ENCODE measurements around the gene ZNF287. TPM values are rescaled to one million over a fixed set of nuclear protein-coding genes. Genes with fewer than 3 reads are reported as not detected.

Gene ZNF287
- total and polyA plus RNA-seq, 2 of the 8 experiments (the other 6 are each of a cell fraction or from before 2014, with no cell fraction given) = 1.7 to 5.6 TPM

GRCh38 chr17:16599537-16599936, 30.5 kb upstream of the ZNF287 start:
- no peak overlapping the region for H2BK12ac ChIP-seq (ENCODE audit: low read depth, low read length)
- no peak overlapping the region for H2BK5ac ChIP-seq (ENCODE audit: low read depth, low read length)
- H3K14ac ChIP-seq (ENCODE audit: insufficient read length) = no peak overlapping the region
- no peaks in the 10 kb centered on the region for H3K79me1 ChIP-seq (ENCODE audit: low read depth, low read length)
- no peak overlapping the region for H3K27ac ChIP-seq (ENCODE audit: low read depth, low read length)
- WGBS, 2 experiments (ENCODE audit: extremely low coverage in 1 of 2, insufficient coverage in 1 of 2, insufficient read length in 1 of 2, insufficient replicate concordance in 2 of 2, low coverage in 1 of 2, low lambda C conversion rate in 2 of 2, missing lambda C conversion rate in 1 of 2) = 92% methylated on average over 5 of the region's 5 CpGs; no CpG with 5 or more reads in 1 of the 2 experiments
- no peak overlapping the region for H3K4me3 ChIP-seq (ENCODE audit: extremely low read depth in 1 of 4, insufficient read depth in 2 of 4, low read depth in 3 of 4, low read length in 4 of 4)
- H3K27me3 ChIP-seq (replicated peaks in 1 of 4; ENCODE audit: control insufficient read depth in 3 of 4, extremely low read depth in 1 of 4, insufficient read depth in 3 of 4, low read length in 3 of 4) = no peaks in the 10 kb centered on the region
- H4K20me1 ChIP-seq (replicated peaks in 1 of 2; ENCODE audit: control insufficient read depth in 1 of 2, insufficient read depth in 2 of 2, low read length in 2 of 2) = no peaks in the 10 kb centered on the region
- no peaks in the 10 kb centered on the region for H3K4me1 ChIP-seq (replicated peaks in 1 of 4; ENCODE audit: control insufficient read depth in 3 of 4, insufficient read depth in 4 of 4, low read length in 3 of 4)
- no peak overlapping the region for H3K4ac ChIP-seq (replicated peaks; ENCODE audit: insufficient read length, low read depth, low read length)
- no peak overlapping the region for H3K4me2 ChIP-seq (ENCODE audit: insufficient read depth in 1 of 2, low read depth in 2 of 2, low read length in 2 of 2)
- no peak overlapping the region for H2BK20ac ChIP-seq (ENCODE audit: low read length)
- no peaks in the 10 kb centered on the region for H3K23me2 ChIP-seq (ENCODE audit: low read depth, low read length)
- no peak overlapping the region for H4K8ac ChIP-seq (ENCODE audit: extremely low read depth, insufficient read depth, low read length)
- no peak overlapping the region for H2AFZ ChIP-seq (ENCODE audit: low read length)
- ChIA-PET CTCF (ENCODE audit: partially characterized antibody) (no interaction called here), POLR2A (ENCODE audit: partially characterized antibody) (no interaction called here)
- H3K18ac ChIP-seq (ENCODE audit: extremely low read depth, low read length) = no peak overlapping the region
- no peak overlapping the region for H2BK120ac ChIP-seq (replicated peaks; ENCODE audit: low read depth, low read length)
- no peak overlapping the region for H2BK15ac ChIP-seq (ENCODE audit: low read length)
- no peak overlapping the region for H3K23ac ChIP-seq (ENCODE audit: insufficient read length)
- no peak overlapping the region for H4K5ac ChIP-seq (ENCODE audit: insufficient read length, low read depth, low read length)
- H3K79me2 ChIP-seq (ENCODE audit: control insufficient read depth in 1 of 2, insufficient read depth in 2 of 2, low read length in 2 of 2) = no peaks in the 10 kb centered on the region
- no peaks in the 10 kb centered on the region for H3K9me3 ChIP-seq (ENCODE audit: insufficient read depth in 2 of 2, low read depth in 1 of 2, low read length in 1 of 2)
- no peak overlapping the region for H2AK5ac ChIP-seq (ENCODE audit: low read depth, low read length)
- no peaks in the 10 kb centered on the region for H3K36me3 ChIP-seq (ENCODE audit: control insufficient read depth in 2 of 4, insufficient read depth in 4 of 4, low read length in 3 of 4)
- H3K9ac ChIP-seq (replicated peaks in 1 of 4; ENCODE audit: extremely low read depth in 1 of 4, low read depth in 3 of 4, low read length in 3 of 4) = no peak overlapping the region
- H3K56ac ChIP-seq (replicated peaks; ENCODE audit: insufficient read length, low read depth, low read length) = no peak overlapping the region
- DNase-seq (ENCODE audit: low read depth in 1 of 2, low spot score in 2 of 2) (no peak), FAIRE-seq (no peak)
- H4K91ac ChIP-seq (replicated peaks; ENCODE audit: insufficient read length, low read length) = no peak overlapping the region
- TF ChIP-seq ASH2L (IDR thresholded peaks at IDR 0.05; ENCODE audit: low read length) (no peak), RAD21 (IDR thresholded peaks at IDR 0.05 in 1 of 2, conservative IDR thresholded peaks at IDR 0.05 in 1 of 2; ENCODE audit: low read depth in 2 of 2, low read length in 2 of 2) (no peak), HDAC2 (IDR thresholded peaks at IDR 0.05; ENCODE audit: borderline replicate concordance in 1 of 2, low read depth in 2 of 2, low read length in 2 of 2) (no peak), CHD1 (IDR thresholded peaks at IDR 0.05; ENCODE audit: low read depth, low read length) (no peak), SAP30 (IDR thresholded peaks at IDR 0.05; ENCODE audit: insufficient read depth, insufficient replicate concordance, low read length) (no peak), E2F6 (IDR thresholded peaks at IDR 0.05) (no peak), EP300 (IDR thresholded peaks at IDR 0.05; ENCODE audit: borderline replicate concordance in 1 of 2, low read depth in 2 of 2, low read length in 2 of 2) (no peak), ZNF274 (IDR thresholded peaks at IDR 0.05; ENCODE audit: borderline replicate concordance, extremely low read depth, low read length) (no peak), GABPA (IDR thresholded peaks at IDR 0.05; ENCODE audit: borderline replicate concordance, insufficient read depth, low read length) (no peak), SRF (IDR thresholded peaks at IDR 0.05; ENCODE audit: low read depth, low read length) (no peak), TAF7 (optimal IDR thresholded peaks at IDR 0.05; ENCODE audit: borderline replicate concordance, low read depth, low read length) (no peak), MAFK (IDR thresholded peaks at IDR 0.05; ENCODE audit: low read depth, low read length) (no peak), EGR1 (IDR thresholded peaks at IDR 0.05; ENCODE audit: borderline replicate concordance, low read depth, low read length) (no peak)
